ENCODE results near the gene SECISBP2. TPM values are rescaled to one million over a fixed set of nuclear protein-coding genes. Genes with fewer than 3 reads are reported as not detected.

The SECISBP2 gene
- total RNA-seq, 2 donors from 2014 or later: 54.7 to 65.6 TPM

GRCh38 chr9:89351584-89352300, 33.4 kb downstream of the SECISBP2 start:
- H3K36me3 ChIP-seq (replicated peaks in 1 of 2; ENCODE audit: insufficient read depth in 1 of 2, low read depth in 2 of 2): peaks cover 5 to 65% of the 10 kb centered on the region in 2 donors
- no peaks in the 10 kb centered on the region for H3K4me1 ChIP-seq
- no peak overlapping the region for H3K27ac ChIP-seq
- no peak overlapping the region for H3K4me3 ChIP-seq
- no peaks in the 10 kb centered on the region for H3K9me3 ChIP-seq
- intact Hi-C loops (cut with DNase I): no loop called here
- no peak for DNase-seq
- no peaks in the 10 kb centered on the region for H3K27me3 ChIP-seq
- TF ChIP-seq CTCF (IDR thresholded peaks at IDR 0.05): no peak
- TF ChIP-seq POLR2A (IDR thresholded peaks at IDR 0.05): no peak
- no peak for ATAC-seq
- 91 to 95% methylated on average over 6 of the region's 6 CpGs for WGBS, 2 donors

GRCh38 chr9:89352451-89352850, 34.2 kb downstream of the SECISBP2 start:
- Histone ChIP-seq H3K36me3 (replicated peaks in 1 of 2; ENCODE audit: insufficient read depth in 1 of 2, low read depth in 2 of 2) (peaks cover 5 to 66% of the 10 kb centered on the region in 2 donors), H3K27ac (no peak overlapping the region)

GRCh38 chr9:89352874-89353649, 34.8 kb downstream of the SECISBP2 start:
- Histone ChIP-seq H3K9me3 (no peaks in the 10 kb centered on the region), H3K36me3 (replicated peaks in 1 of 2; ENCODE audit: insufficient read depth in 1 of 2, low read depth in 2 of 2) (peaks cover 5 to 66% of the 10 kb centered on the region in 2 donors), H3K4me3 (no peak overlapping the region), H3K4me1 (no peaks in the 10 kb centered on the region), H3K27me3 (no peaks in the 10 kb centered on the region), H3K27ac (no peak overlapping the region)
- no peak for ATAC-seq
- TF ChIP-seq CTCF (IDR thresholded peaks at IDR 0.05) (no peak), POLR2A (IDR thresholded peaks at IDR 0.05) (no peak)
- intact Hi-C loops (cut with DNase I): no loop called here
- DNase-seq: no peak
- WGBS, 2 donors: 77 to 94% methylated on average over 8 of the region's 8 CpGs

More at GRCh38 chr9:89352451-89352850, 34.2 kb downstream of the SECISBP2 start:
- no peak overlapping the region for H3K4me3 ChIP-seq
- no peaks in the 10 kb centered on the region for H3K27me3 ChIP-seq
- intact Hi-C loops (cut with DNase I): no loop called here
- WGBS, 2 donors: 56 to 64% methylated on average over 3 of the region's 3 CpGs
- H3K9me3 ChIP-seq: no peaks in the 10 kb centered on the region
- ATAC-seq (no peak), DNase-seq (no peak)
- no peaks in the 10 kb centered on the region for H3K4me1 ChIP-seq
- TF ChIP-seq CTCF (IDR thresholded peaks at IDR 0.05): no peak
- no peak for TF ChIP-seq POLR2A (IDR thresholded peaks at IDR 0.05)

- H3K4me3 ChIP-seq: no peak overlapping the region
- 48 to 52% methylated on average over 3 of the region's 3 CpGs for WGBS, 2 donors
- intact Hi-C loops (cut with DNase I): no loop called here
- TF ChIP-seq CTCF (IDR thresholded peaks at IDR 0.05) (peak in 2 of 7 experiments; percentile 6 to 37), POLR2A (IDR thresholded peaks at IDR 0.05) (no peak)
- no peak overlapping the region for H3K27ac ChIP-seq
- DNase-seq (no peak), ATAC-seq (no peak)
- H3K27me3 ChIP-seq: no peaks in the 10 kb centered on the region
- peaks cover 5 to 66% of the 10 kb centered on the region in 2 donors for H3K36me3 ChIP-seq (replicated peaks in 1 of 2; ENCODE audit: insufficient read depth in 1 of 2, low read depth in 2 of 2)
- no peaks in the 10 kb centered on the region for H3K9me3 ChIP-seq
- H3K4me1 ChIP-seq: no peaks in the 10 kb centered on the region
Observed at GRCh38 chr9:89353989-89354388, 35.7 kb downstream of the SECISBP2 start.

Data from body of pancreas (tissue), 4 donors.